ENCODE data around the gene GPC5. TPM values are rescaled to one million over a fixed set of nuclear protein-coding genes. Genes with fewer than 3 reads are reported as not detected.

Gene GPC5
- total RNA-seq, 1 experiment from 2014 or later = 0.21 TPM

DNA sequence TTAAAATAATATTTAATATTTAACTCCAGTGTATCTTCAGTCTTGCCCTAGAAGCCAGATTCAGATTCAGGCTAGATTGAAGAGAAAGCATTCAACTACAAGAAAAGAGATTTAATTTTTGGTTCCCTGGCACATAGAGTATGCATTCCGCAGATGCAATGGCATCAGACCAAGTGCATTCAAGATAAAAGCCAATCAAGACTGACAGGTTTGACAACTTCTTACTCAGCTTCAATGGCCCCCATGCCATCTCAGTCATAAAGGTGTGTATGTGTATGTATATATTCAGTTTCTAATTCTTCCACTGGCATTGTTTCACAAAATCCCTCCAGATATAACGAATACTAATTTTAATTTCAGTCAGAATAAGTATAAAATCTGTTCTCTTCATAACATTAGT is 1177.4 kb downstream of the GPC5 start:
- POLR2A ChIA-PET (ENCODE audit: low non-redundant PET) = no interaction called here
- Histone ChIP-seq H3K36me3 (ENCODE audit: insufficient read depth, low read length, poor library complexity, severe bottlenecking) (no peaks in the 10 kb centered on the region), H3K4me3 (ENCODE audit: low read depth, low read length, poor library complexity, severe bottlenecking) (no peak overlapping the region), H3K27ac (ENCODE audit: low read depth, low read length, poor library complexity, severe bottlenecking) (no peak overlapping the region), H3K4me1 (ENCODE audit: insufficient read depth, low read length, poor library complexity, severe bottlenecking) (no peaks in the 10 kb centered on the region), H3K9me3 (ENCODE audit: low read depth, low read length, poor library complexity, severe bottlenecking) (no peaks in the 10 kb centered on the region), H3K27me3 (replicated peaks; ENCODE audit: insufficient read depth, low read depth, low read length, poor library complexity) (no peaks in the 10 kb centered on the region)
- CTCF ChIA-PET = no interaction called here
- no TSS peak for BruUV-seq (replicated peaks)
- intact Hi-C loops (cut with micrococcal nuclease; ENCODE audit: unreplicated experiment) = no loop called here
- TF ChIP-seq, protein P1, sequence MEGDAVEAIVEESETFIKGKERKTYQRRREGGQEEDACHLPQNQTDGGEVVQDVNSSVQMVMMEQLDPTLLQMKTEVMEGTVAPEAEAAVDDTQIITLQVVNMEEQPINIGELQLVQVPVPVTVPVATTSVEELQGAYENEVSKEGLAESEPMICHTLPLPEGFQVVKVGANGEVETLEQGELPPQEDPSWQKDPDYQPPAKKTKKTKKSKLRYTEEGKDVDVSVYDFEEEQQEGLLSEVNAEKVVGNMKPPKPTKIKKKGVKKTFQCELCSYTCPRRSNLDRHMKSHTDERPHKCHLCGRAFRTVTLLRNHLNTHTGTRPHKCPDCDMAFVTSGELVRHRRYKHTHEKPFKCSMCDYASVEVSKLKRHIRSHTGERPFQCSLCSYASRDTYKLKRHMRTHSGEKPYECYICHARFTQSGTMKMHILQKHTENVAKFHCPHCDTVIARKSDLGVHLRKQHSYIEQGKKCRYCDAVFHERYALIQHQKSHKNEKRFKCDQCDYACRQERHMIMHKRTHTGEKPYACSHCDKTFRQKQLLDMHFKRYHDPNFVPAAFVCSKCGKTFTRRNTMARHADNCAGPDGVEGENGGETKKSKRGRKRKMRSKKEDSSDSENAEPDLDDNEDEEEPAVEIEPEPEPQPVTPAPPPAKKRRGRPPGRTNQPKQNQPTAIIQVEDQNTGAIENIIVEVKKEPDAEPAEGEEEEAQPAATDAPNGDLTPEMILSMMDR (conservative IDR thresholded peaks at IDR 0.05; ENCODE audit: low read depth, low read length) = no peak
- TF ChIP-seq EZH2 (IDR thresholded peaks at IDR 0.05; ENCODE audit: borderline replicate concordance, low read depth, low read length, poor library complexity, severe bottlenecking) = no peak
- DNase-seq (ENCODE audit: low spot score) = no peak

DNA sequence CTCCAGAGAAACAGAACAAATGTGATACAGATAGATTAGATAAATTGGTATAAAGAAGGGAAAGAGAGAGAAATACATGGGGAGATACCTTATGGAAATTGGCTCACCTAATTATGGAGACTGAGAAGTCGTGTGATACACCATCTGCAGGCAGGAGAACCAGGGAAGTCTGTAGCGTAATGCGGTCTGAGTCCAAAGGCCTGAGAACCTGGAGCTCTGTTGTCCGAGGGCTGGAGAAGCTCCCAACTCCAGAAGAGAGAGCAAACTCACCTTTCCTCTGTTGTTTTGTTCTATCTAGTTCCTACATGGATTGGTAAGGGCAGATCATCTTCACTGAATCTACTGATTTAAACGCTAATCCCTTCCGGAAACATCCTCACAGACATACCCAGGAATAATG is 1179.9 kb downstream of the GPC5 start:
- H3K27me3 ChIP-seq (replicated peaks; ENCODE audit: insufficient read depth, low read depth, low read length, poor library complexity) = no peaks in the 10 kb centered on the region
- H3K9me3 ChIP-seq (ENCODE audit: low read depth, low read length, poor library complexity, severe bottlenecking) = no peaks in the 10 kb centered on the region
- no TSS peak for BruUV-seq (replicated peaks)
- H3K27ac ChIP-seq (ENCODE audit: low read depth, low read length, poor library complexity, severe bottlenecking) = no peak overlapping the region
- no peak for TF ChIP-seq EZH2 (IDR thresholded peaks at IDR 0.05; ENCODE audit: borderline replicate concordance, low read depth, low read length, poor library complexity, severe bottlenecking)
- TF ChIP-seq, protein P1 (conservative IDR thresholded peaks at IDR 0.05; ENCODE audit: low read depth, low read length) = no peak
- DNase-seq (ENCODE audit: low spot score) = no peak
- no peaks in the 10 kb centered on the region for H3K36me3 ChIP-seq (ENCODE audit: insufficient read depth, low read length, poor library complexity, severe bottlenecking)
- POLR2A ChIA-PET (ENCODE audit: low non-redundant PET) = no interaction called here
- no peak overlapping the region for H3K4me3 ChIP-seq (ENCODE audit: low read depth, low read length, poor library complexity, severe bottlenecking)
- intact Hi-C loops (cut with micrococcal nuclease; ENCODE audit: unreplicated experiment) = no loop called here
- H3K4me1 ChIP-seq (ENCODE audit: insufficient read depth, low read length, poor library complexity, severe bottlenecking) = no peaks in the 10 kb centered on the region
- CTCF ChIA-PET = no interaction called here

DNA sequence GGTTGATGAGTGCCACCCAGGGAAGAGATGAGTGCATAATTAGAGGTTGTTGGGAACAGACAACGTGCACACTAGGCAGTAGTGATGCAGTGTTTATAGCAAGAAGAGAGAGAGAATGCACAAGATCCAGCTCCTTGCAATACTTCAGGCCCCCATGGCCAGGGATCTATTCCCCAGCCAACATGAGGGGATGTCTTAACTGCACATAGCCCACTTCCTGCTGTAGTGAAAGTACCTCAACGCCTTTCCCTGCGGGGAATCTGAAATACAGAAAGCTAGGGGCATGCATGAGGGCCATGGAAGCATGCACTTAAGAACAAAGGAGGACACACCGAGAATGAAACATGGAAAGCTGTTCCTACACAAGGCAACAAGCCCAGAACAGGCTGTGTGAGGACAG is 1191.5 kb downstream of the GPC5 start:
- ChIA-PET POLR2A (ENCODE audit: low non-redundant PET) (no interaction called here), CTCF (no interaction called here)
- no peak overlapping the region for H3K27ac ChIP-seq (ENCODE audit: low read depth, low read length, poor library complexity, severe bottlenecking)

More for the DNA sequence above, 1191.5 kb downstream of the GPC5 start:
- Histone ChIP-seq H3K9me3 (ENCODE audit: low read depth, low read length, poor library complexity, severe bottlenecking) (no peaks in the 10 kb centered on the region), H3K4me3 (ENCODE audit: low read depth, low read length, poor library complexity, severe bottlenecking) (no peak overlapping the region), H3K4me1 (ENCODE audit: insufficient read depth, low read length, poor library complexity, severe bottlenecking) (no peaks in the 10 kb centered on the region), H3K27me3 (replicated peaks; ENCODE audit: insufficient read depth, low read depth, low read length, poor library complexity) (no peaks in the 10 kb centered on the region), H3K36me3 (ENCODE audit: insufficient read depth, low read length, poor library complexity, severe bottlenecking) (no peaks in the 10 kb centered on the region)
- TF ChIP-seq, protein P1 (conservative IDR thresholded peaks at IDR 0.05; ENCODE audit: low read depth, low read length) = no peak
- no peak for TF ChIP-seq EZH2 (IDR thresholded peaks at IDR 0.05; ENCODE audit: borderline replicate concordance, low read depth, low read length, poor library complexity, severe bottlenecking)
- DNase-seq (ENCODE audit: low spot score) = no peak
- intact Hi-C loops (cut with micrococcal nuclease; ENCODE audit: unreplicated experiment) = no loop called here
- no TSS peak for BruUV-seq (replicated peaks)

Measured in A673 (cell line).